ENCODE results near the gene UBAP1L. TPM values are rescaled to one million over a fixed set of nuclear protein-coding genes. Genes with fewer than 3 reads are reported as not detected.

The UBAP1L gene
- total RNA-seq, 6 experiments from 2014 or later, result 0.43 to 1.4 (median 0.64) TPM

- H3K27me3 Mint-ChIP-seq (ENCODE audit: insufficient read depth), result peaks cover 39% of the 10 kb centered on the region
- H3K4me1 Mint-ChIP-seq (ENCODE audit: low read depth), result no peaks in the 10 kb centered on the region; the same call in 1 of the 2 replicates
- H3K36me3 Mint-ChIP-seq (ENCODE audit: low read depth), result no peaks in the 10 kb centered on the region
- no peaks in the 10 kb centered on the region for H3K9me3 Mint-ChIP-seq
- no peak overlapping the region for H3K27ac Mint-ChIP-seq
- H3K4me3 Mint-ChIP-seq, result no peak overlapping the region
- no peak for DNase-seq
- no peak for TF ChIP-seq CTCF (IDR thresholded peaks at IDR 0.05)
Measured at GRCh38 chr15:65062726-65063125, 52.3 kb downstream of the UBAP1L start.

GRCh38 chr15:65062061-65062460 lies 52.9 kb downstream of the UBAP1L start:
- H3K4me1 Mint-ChIP-seq (ENCODE audit: low read depth), result peaks cover 7% of the 10 kb centered on the region; the same call in 1 of the 2 replicates
- H3K27ac Mint-ChIP-seq, result no peak overlapping the region
- peaks cover 39% of the 10 kb centered on the region for H3K27me3 Mint-ChIP-seq (ENCODE audit: insufficient read depth)
- no peaks in the 10 kb centered on the region for H3K9me3 Mint-ChIP-seq
- no peak for TF ChIP-seq CTCF (IDR thresholded peaks at IDR 0.05)
- DNase-seq, result no peak
- no peak overlapping the region for H3K4me3 Mint-ChIP-seq
- no peaks in the 10 kb centered on the region for H3K36me3 Mint-ChIP-seq (ENCODE audit: low read depth)

GRCh38 chr15:65060641-65061397 lies 54.2 kb downstream of the UBAP1L start:
- no peak for DNase-seq

GRCh38 chr15:65059931-65060596 lies 54.9 kb downstream of the UBAP1L start:
- DNase-seq, result no peak
- H3K9me3 Mint-ChIP-seq, result no peaks in the 10 kb centered on the region
- no peaks in the 10 kb centered on the region for H3K36me3 Mint-ChIP-seq (ENCODE audit: low read depth)
- no peak for TF ChIP-seq CTCF (IDR thresholded peaks at IDR 0.05)
- no peak overlapping the region for H3K4me3 Mint-ChIP-seq
- peaks cover 16% of the 10 kb centered on the region for H3K4me1 Mint-ChIP-seq (ENCODE audit: low read depth)
- H3K27me3 Mint-ChIP-seq (ENCODE audit: insufficient read depth), result peaks cover 35% of the 10 kb centered on the region
- H3K27ac Mint-ChIP-seq, result no peak overlapping the region

More at GRCh38 chr15:65060641-65061397, 54.2 kb downstream of the UBAP1L start:
- no peak overlapping the region for H3K4me3 Mint-ChIP-seq
- H3K36me3 Mint-ChIP-seq (ENCODE audit: low read depth), result no peaks in the 10 kb centered on the region
- TF ChIP-seq CTCF (IDR thresholded peaks at IDR 0.05), result no peak
- peaks cover 39% of the 10 kb centered on the region for H3K27me3 Mint-ChIP-seq (ENCODE audit: insufficient read depth)
- no peak overlapping the region for H3K27ac Mint-ChIP-seq
- H3K9me3 Mint-ChIP-seq, result no peaks in the 10 kb centered on the region
- peaks cover 10% of the 10 kb centered on the region for H3K4me1 Mint-ChIP-seq (ENCODE audit: low read depth)

- Mint-ChIP-seq H3K27ac (no peak overlapping the region), H3K9me3 (no peaks in the 10 kb centered on the region), H3K4me3 (no peak overlapping the region), H3K27me3 (ENCODE audit: insufficient read depth) (peaks cover 31% of the 10 kb centered on the region), H3K4me1 (ENCODE audit: low read depth) (peaks cover 16% of the 10 kb centered on the region), H3K36me3 (ENCODE audit: low read depth) (no peaks in the 10 kb centered on the region)
- DNase-seq, result no peak
- no peak for TF ChIP-seq CTCF (IDR thresholded peaks at IDR 0.05)
Measured at GRCh38 chr15:65059369-65059750, 55.6 kb downstream of the UBAP1L start.
